SK-N-SH (cell line): ENCODE data around the gene ELANE.

Experiments used
- CHD2 ChIP-seq: fragments of 150-350 bp; IDR thresholded peaks from 2 replicates; pipeline ENCODE4 v1.6.1; 2018; ENCODE audit warnings: low read length; ENCODE audit not compliant: partially characterized antibody
- CTCF ChIP-seq: fragments of 200-600 bp; sonication (generic); IDR thresholded peaks from 2 replicates; pipeline ENCODE4 v1.6.1; 2017; ENCODE audit warnings: antibody characterized with exemption, mild to moderate bottlenecking, moderate library complexity
- FOXJ3 ChIP-seq: sonication (generic); formaldehyde crosslinking; IDR thresholded peaks from 2 replicates; pipeline ENCODE4 v1.5.1; 2020; ENCODE audit warnings: mild to moderate bottlenecking, missing genetic modification reagents
- GABPA ChIP-seq: IDR thresholded peaks from 2 replicates; pipeline ENCODE4 v1.4.0; 2012; ENCODE audit warnings: low read depth, mild to moderate bottlenecking
- JUND ChIP-seq: IDR thresholded peaks from 2 replicates; pipeline ENCODE4 v1.4.0; 2012
- MEF2A ChIP-seq: IDR thresholded peaks from 2 replicates; pipeline ENCODE4 v1.4.0; 2012; ENCODE audit warnings: low read depth, borderline replicate concordance
- MXI1 ChIP-seq: IDR thresholded peaks from 2 replicates; pipeline ENCODE4 v1.6.1; 2012; ENCODE audit warnings: mild to moderate bottlenecking, low read depth, low read length, improper control_type of control experiment
- NRF1 ChIP-seq: IDR thresholded peaks from 2 replicates; pipeline ENCODE4 v1.6.1; 2012; ENCODE audit warnings: low read depth, mild to moderate bottlenecking, low read length
- RAD21 ChIP-seq: IDR thresholded peaks from 2 replicates; pipeline ENCODE4 v1.6.1; 2012; ENCODE audit warnings: mild to moderate bottlenecking, low read length
- RCOR1 ChIP-seq: fragments of 150-350 bp; IDR thresholded peaks from 2 replicates; pipeline ENCODE4 v1.6.1; 2017; ENCODE audit warnings: antibody characterized with exemption, low read length
- RFX5 ChIP-seq: IDR thresholded peaks from 2 replicates; pipeline ENCODE4 v1.6.1; 2012; ENCODE audit warnings: mild to moderate bottlenecking, improper control_type of control experiment, low read length
- SIN3A ChIP-seq: IDR thresholded peaks from 2 replicates; pipeline ENCODE4 v1.6.1; 2012; ENCODE audit warnings: low read depth, mild to moderate bottlenecking, low read length, moderate library complexity, borderline replicate concordance
- TAF1 ChIP-seq: IDR thresholded peaks from 2 replicates; pipeline ENCODE4 v1.6.1; 2012; ENCODE audit warnings: low read depth, mild to moderate bottlenecking, low read length, moderate library complexity, borderline replicate concordance
- TCF12 ChIP-seq: IDR thresholded peaks from 2 replicates; pipeline ENCODE4 v1.4.0; 2012

- no peak for TF ChIP-seq MEF2A
- TF ChIP-seq TAF1: no peak
- no peak for TF ChIP-seq SIN3A
- TF ChIP-seq CTCF: no peak
- no peak for TF ChIP-seq RCOR1
- no peak for TF ChIP-seq NRF1
- no peak for TF ChIP-seq MXI1
- no peak for TF ChIP-seq RAD21
- TF ChIP-seq JUND: no peak
- no peak for TF ChIP-seq FOXJ3 (CRISPR knock-in tag)
- no peak for TF ChIP-seq GABPA
- TF ChIP-seq TCF12: no peak
- no peak for TF ChIP-seq CHD2
- TF ChIP-seq RFX5: no peak
Measured at GRCh38 chr19:868458-869244, 16.5 kb downstream of the ELANE start.
